ENCODE measurements around the gene HOXC11.
A peak's percentile ranks its signal among the peaks of the same experiment; 100 is the strongest.

HOXC11 gene

GRCh38 chr12:53975479-53976152, 2.7 kb downstream of the HOXC11 start:
- no peak for DNase-seq

GRCh38 chr12:53976172-53976822, 3.4 kb downstream of the HOXC11 start:
- DNase-seq = no peak

- no peak for DNase-seq
Measured at GRCh38 chr12:53976823-53977595, 4.1 kb downstream of the HOXC11 start.

GRCh38 chr12:53977596-53978445, 4.9 kb downstream of the HOXC11 start:
- no peak for DNase-seq

- no peak for DNase-seq
Measured at GRCh38 chr12:53978477-53979356, 5.8 kb downstream of the HOXC11 start.

- no peak for DNase-seq
Measured at GRCh38 chr12:53980104-53980801, 7.3 kb downstream of the HOXC11 start.

- no peak for DNase-seq
Measured at GRCh38 chr12:53980802-53981496, 8.0 kb downstream of the HOXC11 start.

- DNase-seq = no peak
Measured at GRCh38 chr12:53981634-53982565, 9.0 kb downstream of the HOXC11 start.

- no peak for DNase-seq
Measured at GRCh38 chr12:53982648-53983567, 10.0 kb downstream of the HOXC11 start.

DNA sequence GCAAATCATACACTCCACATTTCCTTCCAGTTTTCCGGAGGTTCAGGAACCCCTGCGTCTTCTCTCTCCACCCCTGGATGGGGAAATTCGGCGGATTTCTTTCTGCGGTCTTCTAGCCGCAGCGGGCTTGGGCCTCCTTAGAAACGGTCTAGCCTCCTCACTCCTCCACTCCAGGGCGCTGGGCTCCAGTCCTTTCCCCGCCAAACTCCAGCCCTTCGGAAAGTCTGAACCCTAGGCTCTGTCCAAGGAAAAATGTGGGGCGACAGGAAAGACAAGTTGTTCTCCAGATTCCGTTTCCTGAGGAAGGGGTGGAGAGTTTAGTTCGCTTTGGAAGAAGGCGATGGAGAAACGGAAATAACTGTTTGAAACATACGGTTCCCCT, 10.6 kb downstream of the HOXC11 start:
- no peak for DNase-seq

DNA sequence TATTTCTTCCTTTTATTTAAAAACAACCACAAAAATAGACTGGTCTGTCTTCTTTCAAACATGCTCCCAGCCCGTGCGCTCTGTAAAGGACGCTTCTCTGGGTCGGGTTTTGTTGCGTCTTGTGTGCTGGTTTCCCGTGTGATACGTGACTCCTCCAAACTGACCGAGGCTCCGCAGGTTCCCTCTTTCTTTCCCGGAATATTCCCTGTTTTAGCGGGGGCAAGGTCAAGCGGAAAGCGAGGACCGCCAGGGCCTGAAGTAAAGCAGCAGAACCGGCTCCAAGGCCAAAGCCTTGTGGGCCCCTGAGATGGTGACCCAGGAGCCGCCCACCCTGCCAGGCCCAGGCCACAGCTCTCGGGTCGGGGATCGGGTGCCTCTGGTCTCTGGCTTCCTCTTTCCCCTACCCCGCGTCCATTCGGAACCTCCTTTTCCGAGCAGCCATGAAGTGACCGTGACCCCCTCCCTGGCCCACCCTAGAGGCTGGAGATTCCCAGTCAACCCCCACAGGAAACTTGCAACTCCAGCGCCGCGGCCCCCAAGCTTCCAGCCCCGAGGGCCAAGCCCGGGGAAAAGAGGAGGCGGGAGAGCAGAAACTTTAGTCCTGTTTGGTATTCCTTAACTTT, 11.1 kb downstream of the HOXC11 start:
- no peak for DNase-seq

GRCh38 chr12:53984901-53985691, 12.2 kb downstream of the HOXC11 start, which contains the start of gene HOXC10:
Gene HOXC10 (plus strand): TSS chr12:53985146. CDS start chr12:53985260, 114 bp downstream.
- peak; percentile 14 for DNase-seq

DNA sequence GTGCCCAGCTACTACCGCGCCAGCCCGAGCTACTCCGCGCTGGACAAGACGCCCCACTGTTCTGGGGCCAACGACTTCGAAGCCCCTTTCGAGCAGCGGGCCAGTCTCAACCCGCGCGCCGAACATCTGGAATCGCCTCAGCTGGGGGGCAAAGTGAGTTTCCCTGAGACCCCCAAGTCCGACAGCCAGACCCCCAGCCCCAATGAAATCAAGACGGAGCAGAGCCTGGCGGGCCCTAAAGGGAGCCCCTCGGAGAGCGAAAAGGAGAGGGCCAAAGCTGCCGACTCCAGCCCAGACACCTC, 12.7 kb downstream of the HOXC11 start:
- no peak for DNase-seq

DNA sequence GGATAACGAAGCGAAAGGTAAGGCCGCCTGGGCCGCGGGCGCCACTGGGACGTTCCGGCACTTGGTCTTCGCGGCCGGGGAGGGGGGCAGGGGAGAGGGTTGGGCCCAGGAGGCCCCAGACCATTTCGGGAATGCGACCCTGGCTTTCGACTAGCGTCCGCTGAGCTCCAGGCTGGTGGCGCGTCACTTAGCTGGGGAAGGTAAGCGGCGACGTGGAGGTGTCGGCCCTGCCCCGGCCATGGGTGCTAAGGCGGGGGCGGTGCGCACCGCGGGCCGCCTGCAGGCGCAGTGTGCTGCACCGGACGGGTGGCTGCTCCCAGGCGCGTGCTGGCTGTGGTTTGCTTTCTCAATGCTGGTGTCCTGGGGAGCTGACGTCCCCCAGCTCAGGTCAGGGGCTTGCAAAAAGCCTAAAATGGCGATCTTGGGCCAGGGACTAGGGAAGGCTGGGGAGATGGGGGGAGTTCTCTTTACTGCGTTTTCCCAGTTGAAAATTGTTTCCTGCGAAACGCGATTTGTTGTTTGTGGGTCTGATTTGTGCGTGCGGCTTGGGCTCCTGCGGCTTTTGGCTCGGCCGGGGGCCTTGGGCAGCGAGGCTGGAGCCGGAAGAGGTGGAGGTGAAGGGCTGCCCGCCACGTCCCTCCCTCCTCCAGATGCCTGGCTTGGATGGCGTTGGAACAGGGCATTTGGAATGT, 13.2 kb downstream of the HOXC11 start:
- DNase-seq = no peak

DNA sequence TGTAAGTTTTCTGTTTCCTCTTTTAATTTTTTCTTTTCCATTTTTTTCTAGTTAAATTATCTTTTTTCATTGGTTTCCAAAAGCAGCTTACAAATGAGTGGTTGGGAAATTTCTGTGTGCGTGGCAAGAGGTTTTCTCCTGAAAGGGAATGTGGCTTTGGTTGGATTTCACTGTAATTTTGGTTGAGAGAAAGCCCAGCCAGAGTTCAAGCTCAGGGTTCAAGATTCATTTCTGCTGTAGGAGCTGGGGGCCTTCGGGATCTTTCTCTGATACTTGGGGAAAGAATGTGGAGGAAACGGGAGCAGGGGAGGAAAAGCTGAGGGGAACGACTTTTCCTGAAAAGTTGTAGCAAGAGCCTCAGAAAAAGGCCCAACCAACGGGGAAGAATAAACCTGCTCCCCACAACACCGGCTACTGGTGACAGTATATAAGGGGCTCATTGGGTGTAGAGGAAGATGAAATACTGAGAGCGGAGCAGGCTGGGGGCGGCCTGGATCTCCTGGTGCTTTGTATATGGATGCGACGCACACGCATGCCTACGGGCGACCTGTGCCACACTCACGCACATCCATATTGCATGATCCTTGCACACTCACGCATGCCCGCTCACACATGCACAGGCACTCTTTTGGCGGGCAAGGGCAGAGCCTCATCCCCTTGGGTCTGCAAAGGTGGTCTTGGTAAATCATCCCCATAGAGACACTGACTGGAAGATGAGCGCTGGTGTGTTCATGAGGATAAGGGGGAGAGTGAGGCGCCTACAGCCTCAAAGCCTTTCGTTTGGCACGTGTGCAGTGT, 14.0 kb downstream of the HOXC11 start:
- no peak for DNase-seq

- no peak for DNase-seq
Measured at GRCh38 chr12:53987787-53988230, 14.9 kb downstream of the HOXC11 start.
